ENCODE data around the gene RPL32. TPM values are rescaled to one million over a fixed set of nuclear protein-coding genes. Genes with fewer than 3 reads are reported as not detected.

The RPL32 gene
- total and polyA plus RNA-seq, 9 donors: 1,975 to 7,414 (median 2,983) TPM

GRCh38 chr3:12837295-12837986 lies 3.9 kb downstream of the RPL32 start:
- H3K4me3 ChIP-seq: no peak overlapping the region
- peaks cover 3% of the 10 kb centered on the region for H3K4me1 ChIP-seq (ENCODE audit: insufficient read depth)
- no peak overlapping the region for H3K27ac ChIP-seq
- no peak for DNase-seq
- 64 to 68% (median 65%) methylated on average over 6 of the region's 6 CpGs for WGBS, 3 donors
- no peaks in the 10 kb centered on the region for H3K9me3 ChIP-seq
- no peaks in the 10 kb centered on the region for H3K36me3 ChIP-seq
- TF ChIP-seq EP300 (IDR thresholded peaks at IDR 0.05): no peak
- TF ChIP-seq CTCF (IDR thresholded peaks at IDR 0.05): no peak
- TF ChIP-seq POLR2A (IDR thresholded peaks at IDR 0.05): no peak
- intact Hi-C loops (cut with DNase I): no loop called here
- no peaks in the 10 kb centered on the region for H3K27me3 ChIP-seq

- no peaks in the 10 kb centered on the region for H3K36me3 ChIP-seq
- no peaks in the 10 kb centered on the region for H3K27me3 ChIP-seq
- WGBS, 3 donors: 71 to 78% (median 72%) methylated on average over 6 of the region's 6 CpGs
- DNase-seq: no peak
- TF ChIP-seq POLR2A (IDR thresholded peaks at IDR 0.05): no peak
- no peak for TF ChIP-seq CTCF (IDR thresholded peaks at IDR 0.05)
- no peak for TF ChIP-seq EP300 (IDR thresholded peaks at IDR 0.05)
- no peak overlapping the region for H3K27ac ChIP-seq
- peaks cover 3% of the 10 kb centered on the region for H3K4me1 ChIP-seq (ENCODE audit: insufficient read depth)
- intact Hi-C loops (cut with DNase I): no loop called here
- H3K4me3 ChIP-seq: no peak overlapping the region
- no peaks in the 10 kb centered on the region for H3K9me3 ChIP-seq
Measured at GRCh38 chr3:12835052-12835665, 6.2 kb downstream of the RPL32 start.

- intact Hi-C loops (cut with DNase I): no loop called here
- no peak overlapping the region for H3K4me3 ChIP-seq
- H3K9me3 ChIP-seq: no peaks in the 10 kb centered on the region
- H3K27ac ChIP-seq: no peak overlapping the region
- peaks cover 3% of the 10 kb centered on the region for H3K4me1 ChIP-seq (ENCODE audit: insufficient read depth)
- H3K36me3 ChIP-seq: no peaks in the 10 kb centered on the region
- no peaks in the 10 kb centered on the region for H3K27me3 ChIP-seq
- no peak for DNase-seq
- WGBS, 3 donors: 75 to 80% (median 77%) methylated on average over 13 of the region's 13 CpGs
- TF ChIP-seq POLR2A (IDR thresholded peaks at IDR 0.05) (no peak), CTCF (IDR thresholded peaks at IDR 0.05) (no peak), EP300 (IDR thresholded peaks at IDR 0.05) (no peak)
Measured at GRCh38 chr3:12833222-12834161, 7.9 kb downstream of the RPL32 start.

- H3K4me3 ChIP-seq: no peak overlapping the region
- intact Hi-C loops (cut with DNase I): no loop called here
- no peak overlapping the region for H3K27ac ChIP-seq
- H3K9me3 ChIP-seq: no peaks in the 10 kb centered on the region
- H3K36me3 ChIP-seq: no peaks in the 10 kb centered on the region
- WGBS, 3 donors: 66 to 73% (median 71%) methylated on average over 7 of the region's 7 CpGs
- TF ChIP-seq CTCF (IDR thresholded peaks at IDR 0.05) (no peak), EP300 (IDR thresholded peaks at IDR 0.05) (no peak), POLR2A (IDR thresholded peaks at IDR 0.05) (no peak)
- no peaks in the 10 kb centered on the region for H3K27me3 ChIP-seq
- no peak for DNase-seq
- H3K4me1 ChIP-seq (ENCODE audit: insufficient read depth): no peaks in the 10 kb centered on the region
Measured at GRCh38 chr3:12832350-12833221, 8.8 kb downstream of the RPL32 start.
